ENCODE measurements around the gene USP53. TPM values are rescaled to one million over a fixed set of nuclear protein-coding genes. Genes with fewer than 3 reads are reported as not detected.

USP53 gene
- total RNA-seq, 3 donors from 2014 or later: 57.7 to 118 (median 67.6) TPM

DNA sequence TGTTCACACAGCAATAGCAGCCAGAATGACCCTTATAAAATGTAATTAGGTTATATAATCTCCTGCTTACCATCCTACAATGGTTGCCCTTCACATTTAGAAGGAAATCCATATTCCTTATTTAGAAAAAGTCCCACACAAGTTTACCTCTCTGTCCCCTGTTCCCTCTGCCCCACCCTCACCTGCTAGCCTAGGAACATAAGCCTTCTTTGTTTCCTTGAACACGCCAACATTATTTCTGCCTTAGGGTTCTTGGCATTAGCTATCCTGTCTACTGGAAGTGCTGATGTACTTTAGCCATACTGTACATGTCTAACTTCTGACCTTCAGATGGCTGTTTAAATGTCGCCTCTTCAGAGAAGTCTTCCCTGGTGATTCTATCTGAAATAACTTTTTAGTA, 28.4 kb upstream of the USP53 start:
- DNase-seq (peak in 1 of 3 donors; percentile 68), ATAC-seq (peak; percentile 97)
- intact Hi-C loops (cut with DNase I, micrococcal nuclease): no loop called here
- H3K4me3 ChIP-seq: no peak overlapping the region
- peaks cover 3% of the 10 kb centered on the region for H3K4me1 ChIP-seq (ENCODE audit: low read depth)
- H3K9me3 ChIP-seq: no peaks in the 10 kb centered on the region
- TF ChIP-seq, protein P1, sequence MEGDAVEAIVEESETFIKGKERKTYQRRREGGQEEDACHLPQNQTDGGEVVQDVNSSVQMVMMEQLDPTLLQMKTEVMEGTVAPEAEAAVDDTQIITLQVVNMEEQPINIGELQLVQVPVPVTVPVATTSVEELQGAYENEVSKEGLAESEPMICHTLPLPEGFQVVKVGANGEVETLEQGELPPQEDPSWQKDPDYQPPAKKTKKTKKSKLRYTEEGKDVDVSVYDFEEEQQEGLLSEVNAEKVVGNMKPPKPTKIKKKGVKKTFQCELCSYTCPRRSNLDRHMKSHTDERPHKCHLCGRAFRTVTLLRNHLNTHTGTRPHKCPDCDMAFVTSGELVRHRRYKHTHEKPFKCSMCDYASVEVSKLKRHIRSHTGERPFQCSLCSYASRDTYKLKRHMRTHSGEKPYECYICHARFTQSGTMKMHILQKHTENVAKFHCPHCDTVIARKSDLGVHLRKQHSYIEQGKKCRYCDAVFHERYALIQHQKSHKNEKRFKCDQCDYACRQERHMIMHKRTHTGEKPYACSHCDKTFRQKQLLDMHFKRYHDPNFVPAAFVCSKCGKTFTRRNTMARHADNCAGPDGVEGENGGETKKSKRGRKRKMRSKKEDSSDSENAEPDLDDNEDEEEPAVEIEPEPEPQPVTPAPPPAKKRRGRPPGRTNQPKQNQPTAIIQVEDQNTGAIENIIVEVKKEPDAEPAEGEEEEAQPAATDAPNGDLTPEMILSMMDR (IDR thresholded peaks at IDR 0.05): no peak
- no peaks in the 10 kb centered on the region for H3K36me3 ChIP-seq (ENCODE audit: low read depth)

GRCh38 chr4:119189638-119190037, 22.9 kb upstream of the USP53 start:
- H3K4me1 ChIP-seq (ENCODE audit: low read depth): peaks cover 3% of the 10 kb centered on the region
- no peak overlapping the region for H3K4me3 ChIP-seq
- H3K36me3 ChIP-seq (ENCODE audit: low read depth): no peaks in the 10 kb centered on the region
- intact Hi-C loops (cut with DNase I, micrococcal nuclease): no loop called here
- peak; percentile 20 for ATAC-seq
- H3K9me3 ChIP-seq: no peaks in the 10 kb centered on the region
- TF ChIP-seq, protein P1 (IDR thresholded peaks at IDR 0.05): no peak
- DNase-seq: no peak

- TF ChIP-seq, protein P1 (IDR thresholded peaks at IDR 0.05): no peak
Measured at GRCh38 chr4:119190354-119190753, 22.2 kb upstream of the USP53 start.

DNA sequence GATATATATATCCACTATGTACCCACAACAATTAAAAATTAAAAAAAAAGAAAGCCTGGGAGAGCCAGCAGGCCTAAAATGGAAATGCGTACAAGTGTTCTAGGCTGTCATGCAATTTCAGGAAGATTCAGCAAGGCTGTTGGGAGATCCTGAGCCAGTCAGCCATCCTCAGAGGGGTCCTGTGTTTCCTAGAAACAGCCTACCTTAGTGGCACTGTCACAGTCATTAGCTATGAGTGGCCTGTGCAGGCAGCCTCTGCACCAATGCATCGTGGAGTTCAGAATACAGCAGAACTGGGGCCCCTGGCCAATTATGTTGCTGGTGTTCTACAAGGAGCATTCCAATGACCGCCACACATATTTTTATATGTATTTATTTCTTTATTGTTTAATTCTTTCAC, 21.0 kb upstream of the USP53 start:
- intact Hi-C loops (cut with DNase I, micrococcal nuclease): no loop called here
- H3K4me3 ChIP-seq: no peak overlapping the region
- ATAC-seq (no peak), DNase-seq (no peak)
- TF ChIP-seq, protein P1 (IDR thresholded peaks at IDR 0.05): no peak
- no peaks in the 10 kb centered on the region for H3K9me3 ChIP-seq
- no peaks in the 10 kb centered on the region for H3K36me3 ChIP-seq (ENCODE audit: low read depth)
- H3K4me1 ChIP-seq (ENCODE audit: low read depth): no peaks in the 10 kb centered on the region

More at GRCh38 chr4:119190354-119190753, 22.2 kb upstream of the USP53 start:
- H3K4me3 ChIP-seq: no peak overlapping the region
- intact Hi-C loops (cut with DNase I, micrococcal nuclease): no loop called here
- no peaks in the 10 kb centered on the region for H3K4me1 ChIP-seq (ENCODE audit: low read depth)
- H3K36me3 ChIP-seq (ENCODE audit: low read depth): no peaks in the 10 kb centered on the region
- ATAC-seq (peak; percentile 30), DNase-seq (no peak)
- no peaks in the 10 kb centered on the region for H3K9me3 ChIP-seq

DNA sequence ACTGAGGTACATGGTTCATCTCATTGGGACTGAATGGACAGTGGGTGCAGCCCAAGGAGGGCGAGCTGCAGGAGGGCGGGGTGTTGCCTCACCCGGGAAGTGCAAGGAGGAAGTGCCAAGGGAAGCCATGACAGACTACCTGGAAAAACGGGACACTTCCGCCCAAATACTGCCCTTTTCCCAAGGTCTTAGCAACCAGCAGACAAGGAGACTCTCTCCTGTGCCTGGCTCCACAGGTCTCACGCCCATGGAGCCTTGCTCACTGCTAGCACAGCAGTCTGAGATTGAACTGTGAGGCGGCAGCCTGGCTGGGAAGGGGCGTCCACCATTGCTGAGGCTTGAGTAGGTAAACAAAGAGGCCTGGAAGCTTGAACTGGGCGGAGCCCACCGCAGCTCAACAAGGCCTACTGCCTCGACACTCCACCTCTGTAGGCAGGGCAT, 14.7 kb upstream of the USP53 start:
- DNase-seq (no peak), ATAC-seq (no peak)
- no peak overlapping the region for H3K4me3 ChIP-seq
- no peaks in the 10 kb centered on the region for H3K9me3 ChIP-seq
- H3K4me1 ChIP-seq (ENCODE audit: low read depth): no peaks in the 10 kb centered on the region
- H3K36me3 ChIP-seq (ENCODE audit: low read depth): no peaks in the 10 kb centered on the region
- intact Hi-C loops (cut with DNase I, micrococcal nuclease): no loop called here
- TF ChIP-seq, protein P1 (IDR thresholded peaks at IDR 0.05): no peak

- Histone ChIP-seq H3K4me1 (ENCODE audit: low read depth) (no peaks in the 10 kb centered on the region), H3K9me3 (no peaks in the 10 kb centered on the region), H3K4me3 (no peak overlapping the region), H3K36me3 (ENCODE audit: low read depth) (no peaks in the 10 kb centered on the region)
- ATAC-seq (no peak), DNase-seq (no peak)
- TF ChIP-seq, protein P1 (IDR thresholded peaks at IDR 0.05): no peak
- intact Hi-C loops (cut with DNase I, micrococcal nuclease): no loop called here
Measured at GRCh38 chr4:119204916-119205315, 7.6 kb upstream of the USP53 start.

Measured in mucosa of descending colon (tissue), 3 donors.